NCI-H1417 (cell line): ENCODE data around the gene TFAP2B.
A peak's percentile ranks its signal among the peaks of the same experiment; 100 is the strongest.

ENCODE experiments used
- DNase-seq, 3 experiments: peaks; one replicate each; lab custom pipeline; 2025; lab: John Stamatoyannopoulos, UW

TFAP2B gene

DNA sequence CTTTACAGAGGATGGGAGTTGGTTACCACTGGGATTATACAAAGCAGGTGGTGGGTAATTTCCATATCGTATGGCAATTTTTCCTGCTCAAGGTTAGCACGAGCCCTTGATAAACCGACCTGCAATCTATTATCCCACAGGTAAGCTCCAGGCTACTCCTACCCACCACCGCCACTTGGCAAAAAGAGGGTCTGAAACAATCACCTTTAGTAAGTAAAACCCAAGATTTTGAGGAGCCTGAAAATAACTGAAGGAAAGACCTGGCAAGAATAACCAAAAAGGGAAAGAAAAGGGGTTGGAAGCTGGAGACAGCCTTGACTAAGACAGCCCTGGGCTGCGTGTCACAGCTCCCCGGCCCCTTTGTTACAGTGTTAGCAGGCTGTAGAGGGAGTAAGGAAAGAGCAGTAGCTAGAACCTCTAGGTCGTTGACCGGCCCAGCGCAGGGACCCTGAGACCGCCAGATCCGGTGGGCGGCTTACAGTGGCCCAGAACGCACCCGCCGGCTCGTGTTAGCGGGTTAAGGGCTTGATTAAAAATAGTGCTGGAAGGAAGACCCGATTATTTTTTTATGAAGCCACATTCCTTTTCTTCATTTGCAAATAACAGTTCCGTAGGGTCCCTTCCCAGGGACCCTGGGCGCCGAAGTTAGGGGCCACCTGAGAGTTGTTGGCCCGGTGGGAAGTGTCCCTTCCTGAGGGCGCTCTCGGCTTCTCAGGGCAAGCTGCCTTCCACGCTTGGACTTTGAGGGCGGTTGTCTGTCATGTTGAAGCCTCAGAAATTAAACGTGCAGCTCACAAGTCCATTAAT, 30.5 kb downstream of the TFAP2B start:
- DNase-seq = peak in 2 of 3 experiments; percentile 64 to 82

DNA sequence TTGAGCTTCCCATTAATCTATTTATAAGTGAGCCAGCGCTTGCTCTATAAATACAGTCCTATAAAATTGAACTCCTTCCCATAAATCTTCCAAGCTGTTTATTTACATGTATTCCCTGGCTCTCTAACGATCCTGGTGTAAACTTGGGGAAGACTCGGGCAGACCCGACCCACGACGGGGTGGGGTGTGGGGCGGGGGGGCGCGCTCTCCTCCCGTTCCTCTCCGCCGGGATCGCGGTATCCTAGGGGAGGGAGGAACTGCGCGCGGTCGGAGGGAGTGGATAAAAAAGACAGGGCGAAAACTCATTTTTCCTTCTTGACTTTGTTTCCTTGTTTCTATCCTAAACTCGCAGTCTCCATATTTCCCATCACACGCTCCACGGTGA, 31.1 kb downstream of the TFAP2B start:
- peak; percentile 35 to 84 (median 63) for DNase-seq

DNA sequence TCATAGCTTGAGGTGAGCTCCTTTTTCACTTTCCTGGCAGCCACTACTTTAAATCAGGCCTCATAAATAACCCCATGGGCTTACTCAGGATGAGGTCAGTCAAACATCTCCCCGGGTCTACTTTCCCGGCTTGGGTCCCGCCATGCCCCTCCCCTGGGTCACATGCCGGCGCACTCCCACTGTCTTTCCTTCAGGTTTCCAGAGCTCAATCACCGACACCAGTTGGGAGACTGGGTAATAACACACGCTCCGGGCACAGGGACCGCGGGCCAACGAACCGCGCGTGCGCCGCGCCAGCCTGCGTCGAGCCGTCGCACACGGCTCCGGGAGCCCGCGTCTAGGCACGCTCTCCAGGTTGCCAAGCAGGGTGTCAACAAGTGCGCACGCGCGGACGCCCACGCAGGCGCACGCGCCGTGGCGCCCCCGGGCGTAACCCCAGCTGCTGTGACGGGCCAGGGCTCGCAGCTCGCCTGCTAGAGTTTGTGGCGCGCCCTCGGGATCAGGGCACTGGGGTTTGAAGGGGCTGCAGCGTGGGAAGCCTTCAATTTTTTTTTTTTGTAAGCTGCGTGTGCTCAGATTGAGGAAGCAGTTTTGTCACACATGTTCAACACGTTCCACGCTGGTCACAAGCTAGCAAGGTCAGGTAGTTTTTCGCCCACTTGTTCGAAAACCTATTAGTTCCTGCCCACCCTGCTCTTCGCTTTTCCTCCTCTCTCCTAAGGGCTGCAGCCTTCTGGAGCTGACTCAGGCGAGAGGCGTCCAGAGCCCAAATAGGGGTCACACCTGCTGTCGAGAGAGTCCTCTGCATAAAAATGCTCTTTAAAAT, 31.8 kb downstream of the TFAP2B start:
- peak; percentile 78 to 95 (median 93) for DNase-seq

DNA sequence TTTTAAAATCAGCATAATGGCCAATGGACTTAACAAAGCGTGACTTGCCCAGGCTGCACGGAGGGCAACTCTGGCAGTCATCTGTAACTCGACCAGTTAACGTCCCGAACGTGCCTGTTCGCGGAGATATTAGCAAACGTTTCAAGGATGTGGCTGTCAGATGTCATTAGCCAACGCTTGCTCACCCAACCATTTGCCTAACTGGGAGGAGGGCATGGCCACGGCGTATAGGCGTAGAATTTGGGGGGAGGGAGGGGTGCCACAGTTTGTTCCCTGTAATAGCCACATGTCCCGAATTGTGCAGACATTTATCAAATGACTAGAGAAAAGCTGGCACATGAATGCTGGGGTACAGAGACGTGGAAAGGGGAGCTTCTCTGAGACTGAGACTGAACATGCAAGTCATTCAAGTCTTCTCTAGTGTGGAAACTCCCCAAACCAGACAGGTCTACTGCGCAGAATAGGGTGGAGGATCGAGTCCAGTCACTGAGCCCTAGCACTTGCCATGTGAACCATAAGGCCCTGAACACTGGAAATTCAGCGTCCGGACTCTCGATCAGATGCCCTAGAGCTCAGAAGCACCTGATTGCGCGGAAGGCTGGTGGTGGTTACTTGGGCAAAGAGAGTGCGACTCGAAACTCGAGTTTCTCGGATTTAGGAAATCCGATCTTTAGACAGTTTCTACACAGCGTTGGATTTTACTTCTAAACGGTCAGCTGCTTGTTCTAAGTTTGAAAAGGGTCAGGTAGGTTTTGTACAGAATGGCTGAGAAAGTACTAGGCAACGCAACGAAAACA, 32.6 kb downstream of the TFAP2B start:
- DNase-seq = peak in 2 of 3 experiments; percentile 33 to 64

DNA sequence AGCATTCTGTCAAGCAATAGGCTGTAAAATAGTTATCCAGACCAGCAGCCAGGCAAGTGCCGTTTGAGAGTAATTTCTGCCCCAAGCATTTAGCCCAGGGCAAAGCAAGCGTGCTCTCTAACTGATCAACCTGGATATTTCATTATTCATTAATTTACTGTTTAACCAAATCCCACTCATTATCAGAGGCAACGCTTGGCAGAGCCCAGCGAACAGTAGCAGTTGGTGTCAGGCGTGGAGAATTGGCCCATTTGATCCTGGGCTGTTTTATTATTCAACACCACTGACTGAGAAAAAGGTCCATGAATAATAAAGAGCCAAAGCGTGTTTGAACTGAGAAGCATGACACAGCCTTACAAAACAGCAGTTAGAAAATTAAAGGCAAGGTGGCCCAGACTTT, 35.3 kb downstream of the TFAP2B start:
- DNase-seq = no peak

DNA sequence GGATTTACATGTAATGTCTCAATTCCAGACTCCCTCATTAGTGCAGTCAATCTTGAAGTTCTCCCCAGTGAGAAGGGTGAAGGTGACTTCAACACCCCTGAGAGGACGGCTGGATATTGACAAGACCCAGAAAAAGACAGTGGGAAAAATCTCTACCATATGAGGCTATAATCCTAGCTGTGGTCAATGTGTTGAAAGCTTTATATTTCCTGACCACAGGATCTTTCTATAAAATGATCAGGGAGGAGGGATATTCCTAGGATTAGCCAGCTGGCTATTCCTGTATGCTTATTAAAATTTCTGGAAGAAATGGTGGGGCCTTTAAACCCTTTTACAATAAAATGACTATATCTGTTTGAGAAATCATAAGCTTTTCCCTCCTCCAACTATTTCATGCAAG, 43.0 kb downstream of the TFAP2B start:
- DNase-seq = no peak

DNA sequence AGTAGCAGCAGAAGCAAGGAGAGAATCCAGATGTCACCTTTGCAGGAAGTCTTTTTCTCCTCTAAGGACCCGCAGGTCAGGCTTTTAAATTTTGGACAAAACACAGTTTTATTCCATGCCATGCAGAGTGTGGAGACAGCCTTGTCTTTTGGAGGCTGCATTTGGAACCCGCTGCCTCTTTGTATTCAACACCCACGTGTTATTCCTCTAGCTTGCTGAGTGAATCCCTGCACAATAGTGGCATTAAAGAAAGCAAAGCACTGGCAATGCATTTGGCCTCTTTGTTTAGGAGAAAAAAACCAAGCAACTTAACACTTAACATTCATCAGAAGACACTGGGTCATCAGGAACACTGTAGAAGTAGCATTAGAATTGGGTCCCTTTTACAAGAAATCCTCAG, 43.5 kb downstream of the TFAP2B start:
- no peak for DNase-seq

DNA sequence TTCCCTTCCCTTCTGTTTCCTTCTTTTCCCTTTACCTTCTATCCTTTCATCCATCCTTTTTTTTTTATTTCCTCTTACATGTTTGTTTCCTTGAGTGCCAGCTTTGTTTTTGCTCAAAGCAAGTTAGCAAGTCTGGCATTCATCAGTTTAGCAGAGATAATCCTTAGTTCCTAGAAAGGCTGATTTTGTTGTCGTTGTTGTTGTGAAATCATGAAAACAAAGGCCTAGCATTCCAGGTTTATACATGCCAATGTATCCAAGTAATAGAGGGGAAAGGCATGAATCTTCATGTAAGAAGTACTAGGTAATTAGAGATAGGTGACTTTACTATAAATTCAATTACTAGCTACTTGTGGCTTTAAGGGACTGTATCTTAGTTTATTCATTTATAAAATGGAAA, 45.9 kb downstream of the TFAP2B start:
- no peak for DNase-seq

DNA sequence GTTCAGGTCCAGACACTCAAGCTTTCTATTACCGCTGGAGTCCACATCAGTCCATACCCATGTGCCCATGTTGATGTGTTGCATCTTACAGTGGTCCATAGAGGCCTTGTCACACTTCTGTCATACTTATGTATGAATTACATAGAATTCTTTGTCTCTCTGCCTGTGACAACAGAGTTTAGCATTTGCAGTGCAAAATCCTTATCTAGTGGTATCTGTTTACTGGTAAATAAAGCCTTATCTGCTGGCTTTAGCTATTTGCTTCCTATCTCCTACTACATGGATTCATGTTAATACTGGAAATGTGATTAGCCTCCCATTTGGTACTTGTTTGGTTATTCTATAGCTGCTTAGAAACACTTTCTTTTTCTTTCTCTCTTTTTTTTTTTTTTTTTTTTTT, 49.8 kb downstream of the TFAP2B start:
- DNase-seq = no peak

DNA sequence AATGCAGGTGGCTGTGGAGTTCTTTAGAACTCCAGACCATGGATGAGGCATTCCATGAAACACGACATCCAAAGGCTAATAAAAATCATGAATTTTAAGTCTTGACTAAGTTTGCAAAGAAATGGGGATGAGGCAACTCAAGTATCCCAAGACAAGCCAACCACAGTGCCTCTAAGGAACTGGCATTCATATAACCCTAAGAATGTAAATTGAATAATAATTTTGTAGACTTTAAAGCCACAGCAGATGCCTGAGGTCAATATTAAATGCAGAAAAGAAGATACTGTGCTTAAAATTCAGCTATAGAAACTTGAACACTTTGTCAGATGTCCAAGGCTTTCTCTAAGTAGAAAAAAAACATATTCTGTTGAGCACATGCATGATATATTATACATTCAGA, 54.5 kb downstream of the TFAP2B start:
- DNase-seq = no peak

DNA sequence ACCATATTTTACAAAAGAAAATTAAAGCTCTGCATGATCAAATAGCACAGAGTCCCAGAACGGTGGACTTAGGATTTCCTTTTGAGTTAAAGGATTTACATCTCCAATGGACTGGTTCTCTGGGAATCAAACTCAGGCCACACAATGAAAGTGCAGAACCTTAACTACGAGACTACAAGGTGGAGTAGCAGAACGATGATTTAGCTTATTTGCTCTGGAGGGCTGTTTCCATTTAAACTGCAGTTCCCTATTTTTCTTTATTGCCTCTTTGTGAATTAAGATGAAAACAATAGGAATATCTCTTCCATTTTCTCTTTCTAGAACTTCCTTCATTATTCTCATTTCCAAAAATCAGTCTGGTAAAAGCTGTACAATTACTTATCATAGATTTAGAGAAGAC, 65.7 kb downstream of the TFAP2B start:
- no peak for DNase-seq

DNA sequence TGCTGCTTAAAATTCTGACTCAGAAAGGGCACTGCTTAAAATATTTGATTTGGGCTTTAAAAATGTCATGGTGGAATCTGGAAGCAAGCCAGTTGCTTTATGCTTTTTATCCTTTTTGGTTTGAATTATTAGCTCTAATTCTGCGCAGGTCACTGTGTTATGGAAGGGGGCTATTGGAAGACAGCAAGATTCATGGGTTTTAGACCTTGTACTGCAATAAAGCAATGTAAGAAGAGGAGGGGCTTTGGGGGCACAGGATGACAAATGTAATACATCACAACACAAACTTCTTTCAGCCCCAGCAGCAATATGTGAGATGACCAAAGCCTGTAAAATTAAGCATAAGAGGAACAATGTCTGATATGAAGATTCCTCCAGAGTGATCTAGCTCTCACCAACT, 68.4 kb downstream of the TFAP2B start:
- DNase-seq = no peak

DNA sequence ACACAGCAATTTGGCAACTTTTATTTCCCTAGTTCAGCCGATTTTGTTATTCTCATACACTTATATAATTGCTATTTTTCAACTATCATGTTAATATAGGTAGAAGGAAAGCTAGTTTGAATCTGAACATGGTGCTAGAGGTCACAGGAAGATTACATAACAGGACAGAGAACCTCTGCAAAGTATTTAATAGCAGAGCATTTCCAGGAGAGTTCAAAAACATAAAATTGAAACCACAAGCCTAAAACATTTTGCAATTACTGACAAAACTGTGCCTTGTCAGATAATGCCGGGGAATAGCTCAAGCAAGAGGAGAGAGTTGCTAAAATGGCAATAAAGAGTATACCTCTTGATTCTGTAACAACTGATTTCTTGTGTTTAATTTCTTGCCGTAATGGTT, 70.8 kb downstream of the TFAP2B start:
- no peak for DNase-seq

DNA sequence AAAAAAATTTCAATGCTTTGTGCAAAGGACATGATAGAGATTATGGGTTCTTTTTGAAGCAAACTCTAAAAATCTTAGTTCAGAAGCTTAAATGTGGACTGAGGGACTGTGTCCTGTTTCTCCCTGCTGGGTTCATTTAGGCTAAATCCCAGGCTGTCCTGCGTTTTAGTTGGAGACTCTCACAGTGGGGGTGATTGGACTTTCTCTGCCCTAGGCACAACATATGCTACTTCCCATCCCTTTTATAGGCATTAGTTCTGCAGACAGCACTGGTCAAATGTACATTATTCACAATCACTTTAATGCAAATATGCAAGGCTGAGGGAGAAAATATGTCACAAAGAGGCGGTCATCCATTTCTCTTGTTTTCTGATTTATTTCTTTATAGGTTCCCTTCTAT, 71.3 kb downstream of the TFAP2B start:
- DNase-seq = no peak

DNA sequence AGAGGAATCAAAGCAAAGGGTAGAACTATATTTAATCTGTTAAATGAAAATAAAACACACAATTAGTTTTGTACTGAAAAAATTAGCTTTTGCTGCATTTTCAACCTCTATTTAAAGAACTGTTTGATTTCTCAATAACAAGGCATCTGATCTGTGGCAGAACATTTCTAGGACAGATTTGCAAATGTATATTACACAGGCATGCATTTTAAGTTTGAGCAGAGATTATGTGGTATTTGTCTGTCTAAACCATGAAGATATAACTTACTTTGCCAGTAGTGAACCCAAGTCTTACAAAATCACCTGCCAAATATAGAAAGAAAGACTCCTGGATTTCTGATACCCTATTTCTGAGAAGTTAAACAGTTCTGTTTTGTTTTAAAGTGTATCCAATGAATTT, 71.9 kb downstream of the TFAP2B start:
- DNase-seq = peak in 1 of 3 experiments; percentile 41

DNA sequence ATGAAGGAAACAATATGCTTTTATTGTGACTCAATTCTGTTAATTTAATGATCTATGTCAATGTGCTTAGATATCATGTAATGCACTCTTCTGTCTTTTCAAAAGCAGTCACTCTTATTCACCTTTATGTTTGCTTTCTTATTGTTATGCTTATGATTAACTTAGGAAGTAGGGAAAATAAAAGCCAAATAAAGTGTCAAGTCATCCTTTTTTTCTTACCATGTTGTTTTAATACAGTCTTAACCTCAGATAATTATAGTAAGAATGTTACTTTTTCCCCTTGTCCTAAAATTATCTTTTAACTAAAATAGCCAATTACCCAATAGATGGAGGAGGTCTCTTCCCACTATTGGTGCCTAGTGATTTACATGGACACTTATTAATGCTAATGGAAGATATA, 72.6 kb downstream of the TFAP2B start:
- DNase-seq = peak in 2 of 3 experiments; percentile 29 to 87
